HL-60 (cell line): ENCODE data around the gene NAPEPLD.

Experiments used
- DNase-seq, 2 experiments: peaks; one replicate each; pipeline ENCODE4 v3.0.0-alpha.2; 2010 to 2020; ENCODE audit warnings: low read depth in 1 of 2, low spot score in 1 of 2
- H3K27ac ChIP-seq: fragments of 250-450 bp; sonication (Bioruptor Pico); replicated peaks from 2 replicates; pipeline ENCODE4 v1.5.1; 2020; ENCODE audit warnings: mild to moderate bottlenecking, moderate library complexity
- H3K27me3 ChIP-seq: fragments of 250-450 bp; sonication (Bioruptor Pico); 2 replicates; pipeline ENCODE4 v1.5.1; 2021; ENCODE audit warnings: mild to moderate bottlenecking, moderate library complexity; ENCODE audit not compliant: insufficient read depth, poor library complexity, severe bottlenecking
- H3K4me3 ChIP-seq: replicated peaks from 2 replicates; pipeline ENCODE4 v1.5.1; 2011; ENCODE audit warnings: mild to moderate bottlenecking, control low read depth, low read length; ENCODE audit not compliant: insufficient read depth
- CTCF ChIP-seq: IDR thresholded peaks from one replicate; pipeline ENCODE4 v1.5.1; 2011; ENCODE audit warnings: low read length, control low read depth, inconsistent platforms; ENCODE audit not compliant: insufficient read depth
- GABPA ChIP-seq: IDR thresholded peaks from 2 replicates; pipeline ENCODE4 v1.6.1; 2012; ENCODE audit warnings: low read depth
- POLR2AphosphoS5 ChIP-seq: IDR thresholded peaks from 2 replicates; pipeline ENCODE4 v1.6.1; 2012; ENCODE audit warnings: low read depth
- REST ChIP-seq: IDR thresholded peaks from 2 replicates; pipeline ENCODE4 v1.6.1; 2012; ENCODE audit warnings: low read depth; ENCODE audit not compliant: insufficient replicate concordance
- SPI1 ChIP-seq: IDR thresholded peaks from 2 replicates; pipeline ENCODE4 v1.6.1; 2012; ENCODE audit warnings: low read depth, mild to moderate bottlenecking, borderline replicate concordance

The NAPEPLD gene

GRCh38 chr7:103142494-103142893 lies 6.4 kb downstream of the NAPEPLD start:
- DNase-seq: no peak
- TF ChIP-seq REST (no peak), GABPA (no peak), POLR2AphosphoS5 (no peak), SPI1 (no peak), CTCF (no peak)
- no peaks in the 10 kb centered on the region for H3K27me3 ChIP-seq
- H3K4me3 ChIP-seq: no peak overlapping the region
- no peak overlapping the region for H3K27ac ChIP-seq

GRCh38 chr7:103141753-103142404 lies 7.0 kb downstream of the NAPEPLD start:
- Histone ChIP-seq H3K27ac (no peak overlapping the region), H3K4me3 (no peak overlapping the region), H3K27me3 (no peaks in the 10 kb centered on the region)
- TF ChIP-seq POLR2AphosphoS5 (no peak), REST (no peak), SPI1 (no peak), GABPA (no peak), CTCF (no peak)
- DNase-seq: no peak

- no peak for DNase-seq
- Histone ChIP-seq H3K4me3 (no peak overlapping the region), H3K27ac (no peak overlapping the region), H3K27me3 (no peaks in the 10 kb centered on the region)
- TF ChIP-seq POLR2AphosphoS5 (no peak), SPI1 (no peak), GABPA (no peak), CTCF (no peak), REST (no peak)
These were observed 8.2 kb downstream of the NAPEPLD start for GRCh38 chr7:103140685-103141084.
